A549 (cell line): ENCODE data around the gene SNX14.

Source experiments
- CHD2 ChIP-seq: fragments of 150-350 bp; IDR thresholded peaks from 2 replicates; pipeline ENCODE4 v1.6.1; 2014; ENCODE audit warnings: low read length; ENCODE audit not compliant: partially characterized antibody
- CTCF ChIP-seq: fragments of >200 bp; sonication (Bioruptor Twin); formaldehyde crosslinking; IDR thresholded peaks from 3 replicates; pipeline ENCODE4 v1.5.1; 2016
- ELK1 ChIP-seq: fragments of 150-350 bp; IDR thresholded peaks from 2 replicates; pipeline ENCODE4 v1.6.1; 2014; ENCODE audit warnings: low read depth, mild to moderate bottlenecking, low read length
- EP300 ChIP-seq, 2 experiments: fragments of >200 bp; sonication (Bioruptor Twin); formaldehyde crosslinking; IDR thresholded peaks; 2 replicates in 1 of 2; 3 replicates in 1 of 2; pipeline ENCODE4 v1.6.1; 2016 to 2017
- FOSL2 ChIP-seq, 2 experiments: fragments of 450-650 bp in 1 of 2; fragments of >200 bp in 1 of 2; sonication (Bioruptor Twin) in 1 of 2; formaldehyde crosslinking; IDR thresholded peaks; 2 replicates each; pipeline versions ENCODE4 v1.5.0 to v1.6.1; 2016 to 2020; ENCODE audit warnings: mild to moderate bottlenecking in 1 of 2, moderate library complexity in 1 of 2
- HEYL ChIP-seq: fragments of 250-450 bp; sonication (Bioruptor Pico); IDR thresholded peaks from 2 replicates; pipeline ENCODE4 v1.8.0; 2021; ENCODE audit warnings: mild to moderate bottlenecking, moderate library complexity
- MAFK ChIP-seq: fragments of 450-650 bp; IDR thresholded peaks from 2 replicates; pipeline ENCODE4 v1.6.1; 2014; ENCODE audit not compliant: partially characterized antibody
- MAX ChIP-seq: IDR thresholded peaks from 2 replicates; pipeline ENCODE4 v1.6.1; 2012
- MYC ChIP-seq: IDR thresholded peaks from 2 replicates; pipeline ENCODE4 v1.6.1; 2012; ENCODE audit warnings: mild to moderate bottlenecking, inconsistent platforms, low read length, improper control_type of control experiment, borderline replicate concordance
- POLR2A ChIP-seq: IDR thresholded peaks from 2 replicates; pipeline ENCODE4 v1.6.1; 2012; ENCODE audit warnings: mild to moderate bottlenecking, low read length
- POLR2AphosphoS2 ChIP-seq: conservative IDR thresholded peaks from 2 replicates; pipeline ENCODE4 v1.6.1; 2012; ENCODE audit warnings: low read length, improper control_type of control experiment, inconsistent platforms
- REST ChIP-seq: fragments of 200-600 bp; sonication (generic); IDR thresholded peaks from 2 replicates; pipeline ENCODE4 v1.6.1; 2016; ENCODE audit warnings: antibody characterized with exemption, mild to moderate bottlenecking, moderate library complexity
- SREBF2 ChIP-seq: fragments of 450-650 bp; IDR thresholded peaks from 2 replicates; pipeline ENCODE4 v1.6.1; 2014; ENCODE audit warnings: mild to moderate bottlenecking, moderate library complexity

GRCh38 chr6:85579581-85579980 lies 14.1 kb downstream of the SNX14 start:
- TF ChIP-seq REST: no peak
- no peak for TF ChIP-seq FOSL2 (IDR thresholded peaks at IDR 0.05)
- TF ChIP-seq FOSL2 (CRISPR knock-in tag; IDR thresholded peaks at IDR 0.05): no peak
- no peak for TF ChIP-seq MAFK
- TF ChIP-seq EP300 (IDR thresholded peaks at IDR 0.05): no peak
- TF ChIP-seq CTCF: no peak
- no peak for TF ChIP-seq POLR2AphosphoS2
- no peak for TF ChIP-seq CHD2
- TF ChIP-seq HEYL (CRISPR knock-in tag): no peak
- TF ChIP-seq SREBF2: no peak
- TF ChIP-seq POLR2A: no peak
- no peak for TF ChIP-seq MYC
- no peak for TF ChIP-seq ELK1
- no peak for TF ChIP-seq MAX
